Ovary (tissue), 3 donors: ENCODE measurements around the gene WDR91.

Experiments
- CTCF ChIP-seq, 3 donors: fragments of 450-650 bp in 2 of 3; fragments of 200-600 bp in 1 of 3; IDR thresholded peaks; one replicate each; pipeline versions ENCODE4 v1.5.1 to v1.8.0; 2016 to 2022; ENCODE audit warnings: antibody characterized with exemption in 3 of 3, mild to moderate bottlenecking in 1 of 3
- EP300 ChIP-seq: sonication (generic); formaldehyde crosslinking; IDR thresholded peaks from one replicate; pipeline ENCODE4 v1.6.1; 2017; ENCODE audit warnings: antibody characterized with exemption
- POLR2A ChIP-seq: fragments of 450-650 bp; IDR thresholded peaks from one replicate; pipeline ENCODE4 v1.6.1; 2017; ENCODE audit warnings: antibody characterized with exemption, mild to moderate bottlenecking, moderate library complexity
- donor health status: DM: no; HTN: no; CAD: no.

GRCh38 chr7:135260470-135260869 lies 49.1 kb upstream of the WDR91 start:
- no peak for TF ChIP-seq CTCF (IDR thresholded peaks at IDR 0.05)
- TF ChIP-seq EP300, result no peak
- no peak for TF ChIP-seq POLR2A
